SK-N-SH treated with all-trans-retinoic acid at 6 μM for 48 hours (cell line): ENCODE data around the gene USP36.

Experiments
- ATAC-seq: fragments of 200-7000 bp; cut with Tn5 transposase; 3 replicates; pipeline ENCODE4 v1.9.1; 2020; ENCODE audit warnings: mild to moderate bottlenecking, moderate library complexity
- ARNTL ChIP-seq: fragments of 450-650 bp; formaldehyde crosslinking; IDR thresholded peaks from 2 replicates; pipeline ENCODE4 v1.5.0; 2020; ENCODE audit warnings: low read depth, mild to moderate bottlenecking, moderate library complexity, borderline replicate concordance
- ESRRG ChIP-seq: fragments of 250-450 bp; sonication (Bioruptor Pico); IDR thresholded peaks from 2 replicates; pipeline ENCODE4 v1.6.1; 2021; ENCODE audit warnings: mild to moderate bottlenecking
- GLIS3 ChIP-seq: fragments of 250-450 bp; sonication (Bioruptor Pico); IDR thresholded peaks from 2 replicates; pipeline ENCODE4 v1.5.0; 2020; ENCODE audit warnings: mild to moderate bottlenecking, moderate library complexity
- ISL1 ChIP-seq: fragments of 250-450 bp; sonication (Bioruptor Pico); IDR thresholded peaks from 2 replicates; pipeline ENCODE4 v2.1.2; 2022; ENCODE audit warnings: mild to moderate bottlenecking, moderate library complexity
- OSR1 ChIP-seq: fragments of 250-450 bp; sonication (Bioruptor Pico); IDR thresholded peaks from 2 replicates; pipeline ENCODE4 v1.8.0; 2022; ENCODE audit warnings: moderate library complexity, mild to moderate bottlenecking, inconsistent platforms
- PATZ1 ChIP-seq: fragments of 250-450 bp; sonication (Bioruptor Pico); IDR thresholded peaks from 2 replicates; pipeline ENCODE4 v1.8.0; 2020; ENCODE audit warnings: mild to moderate bottlenecking, moderate library complexity, borderline replicate concordance
- POU6F1 ChIP-seq: fragments of 250-450 bp; sonication (Bioruptor Pico); IDR thresholded peaks from 2 replicates; pipeline ENCODE4 v1.8.0; 2021; ENCODE audit warnings: low read depth, mild to moderate bottlenecking, moderate library complexity, borderline replicate concordance
- PPARA ChIP-seq: fragments of 250-450 bp; sonication (Bioruptor Pico); IDR thresholded peaks from 2 replicates; pipeline ENCODE4 v1.5.0; 2020; ENCODE audit warnings: mild to moderate bottlenecking, borderline replicate concordance
- RARB ChIP-seq: fragments of 250-450 bp; sonication (Bioruptor Pico); IDR thresholded peaks from 2 replicates; pipeline ENCODE4 v1.8.0; 2021; ENCODE audit warnings: mild to moderate bottlenecking, moderate library complexity
- TCF4 ChIP-seq: fragments of 250-450 bp; sonication (Bioruptor Pico); IDR thresholded peaks from 2 replicates; pipeline ENCODE4 v1.8.0; 2021; ENCODE audit warnings: mild to moderate bottlenecking, moderate library complexity, borderline replicate concordance
- TOX ChIP-seq: fragments of 250-450 bp; sonication (Bioruptor Pico); IDR thresholded peaks from 2 replicates; pipeline ENCODE4 v1.8.0; 2021; ENCODE audit warnings: mild to moderate bottlenecking, moderate library complexity, borderline replicate concordance
- ZC3H10 ChIP-seq: fragments of 250-450 bp; sonication (Bioruptor Pico); IDR thresholded peaks from 2 replicates; pipeline ENCODE4 v1.5.1; 2021; ENCODE audit warnings: mild to moderate bottlenecking, moderate library complexity
- ZFP3 ChIP-seq: fragments of 250-450 bp; sonication (Bioruptor Pico); IDR thresholded peaks from 2 replicates; pipeline ENCODE4 v1.5.0; 2020; ENCODE audit warnings: mild to moderate bottlenecking, moderate library complexity
- ZFP30 ChIP-seq: fragments of 450-650 bp; formaldehyde crosslinking; IDR thresholded peaks from 2 replicates; pipeline ENCODE4 v1.5.0; 2022; ENCODE audit warnings: mild to moderate bottlenecking, moderate library complexity
- ZNF565 ChIP-seq: fragments of 450-650 bp; formaldehyde crosslinking; conservative IDR thresholded peaks from 2 replicates; pipeline ENCODE4 v1.5.0; 2020; ENCODE audit warnings: low read depth, mild to moderate bottlenecking, moderate library complexity
- ZNF70 ChIP-seq: fragments of 450-650 bp; formaldehyde crosslinking; IDR thresholded peaks from 2 replicates; pipeline ENCODE4 v1.5.0; 2020; ENCODE audit warnings: mild to moderate bottlenecking, moderate library complexity
- ZNF8 ChIP-seq: fragments of 450-650 bp; formaldehyde crosslinking; IDR thresholded peaks from 2 replicates; pipeline ENCODE4 v1.5.0; 2020; ENCODE audit warnings: mild to moderate bottlenecking, moderate library complexity
- TF ChIP-seq, protein P1 (sequence below): fragments of 250-450 bp; sonication (Bioruptor Pico); IDR thresholded peaks from 2 replicates; pipeline ENCODE4 v1.5.1; 2021; ENCODE audit warnings: mild to moderate bottlenecking, moderate library complexity

Gene USP36

DNA sequence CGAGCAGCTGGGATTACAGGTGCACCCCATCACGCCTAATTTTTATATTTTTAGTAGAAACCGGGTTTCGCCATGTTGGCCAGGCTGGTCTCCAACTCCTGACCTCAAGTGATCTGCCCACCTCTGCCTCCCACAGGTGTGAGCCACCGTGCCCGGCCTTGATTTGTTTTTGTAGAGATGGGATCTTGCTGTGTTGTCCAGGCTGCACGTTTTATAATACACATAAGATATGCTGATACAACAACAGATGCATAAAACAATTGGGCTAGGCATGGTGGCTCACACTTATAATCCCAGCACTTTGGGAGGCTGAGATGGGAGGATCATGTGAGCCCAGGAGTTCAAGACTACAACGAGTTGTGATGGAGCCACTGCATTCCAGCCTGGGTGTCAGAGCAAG is 6.0 kb downstream of the USP36 start:
- no peak for ATAC-seq
- TF ChIP-seq GLIS3: no peak
- no peak for TF ChIP-seq ZFP30 (CRISPR knock-in tag)
- TF ChIP-seq, protein P1, sequence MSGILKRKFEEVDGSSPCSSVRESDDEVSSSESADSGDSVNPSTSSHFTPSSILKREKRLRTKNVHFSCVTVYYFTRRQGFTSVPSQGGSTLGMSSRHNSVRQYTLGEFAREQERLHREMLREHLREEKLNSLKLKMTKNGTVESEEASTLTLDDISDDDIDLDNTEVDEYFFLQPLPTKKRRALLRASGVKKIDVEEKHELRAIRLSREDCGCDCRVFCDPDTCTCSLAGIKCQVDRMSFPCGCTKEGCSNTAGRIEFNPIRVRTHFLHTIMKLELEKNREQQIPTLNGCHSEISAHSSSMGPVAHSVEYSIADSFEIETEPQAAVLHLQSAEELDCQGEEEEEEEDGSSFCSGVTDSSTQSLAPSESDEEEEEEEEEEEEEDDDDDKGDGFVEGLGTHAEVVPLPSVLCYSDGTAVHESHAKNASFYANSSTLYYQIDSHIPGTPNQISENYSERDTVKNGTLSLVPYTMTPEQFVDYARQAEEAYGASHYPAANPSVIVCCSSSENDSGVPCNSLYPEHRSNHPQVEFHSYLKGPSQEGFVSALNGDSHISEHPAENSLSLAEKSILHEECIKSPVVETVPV (CRISPR knock-in tag): no peak
- TF ChIP-seq TOX (CRISPR knock-in tag): no peak
- TF ChIP-seq POU6F1 (CRISPR knock-in tag): no peak
- no peak for TF ChIP-seq ZNF565 (CRISPR knock-in tag)
- no peak for TF ChIP-seq RARB (CRISPR knock-in tag)
- TF ChIP-seq OSR1: no peak

DNA sequence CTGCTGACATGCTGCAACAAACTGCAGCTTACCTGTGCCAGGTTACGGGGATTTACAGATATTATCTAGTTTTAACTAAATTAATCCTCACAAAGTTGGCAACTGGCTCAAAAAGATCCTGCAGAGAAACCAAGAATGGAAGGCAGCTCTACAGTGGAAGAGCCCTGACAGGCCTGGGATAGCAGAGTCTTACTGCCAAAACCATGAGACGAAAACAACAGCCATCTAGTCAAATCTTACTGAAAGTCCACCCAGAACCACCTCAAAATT is 8.1 kb downstream of the USP36 start:
- TF ChIP-seq ISL1: no peak
- no peak for ATAC-seq

DNA sequence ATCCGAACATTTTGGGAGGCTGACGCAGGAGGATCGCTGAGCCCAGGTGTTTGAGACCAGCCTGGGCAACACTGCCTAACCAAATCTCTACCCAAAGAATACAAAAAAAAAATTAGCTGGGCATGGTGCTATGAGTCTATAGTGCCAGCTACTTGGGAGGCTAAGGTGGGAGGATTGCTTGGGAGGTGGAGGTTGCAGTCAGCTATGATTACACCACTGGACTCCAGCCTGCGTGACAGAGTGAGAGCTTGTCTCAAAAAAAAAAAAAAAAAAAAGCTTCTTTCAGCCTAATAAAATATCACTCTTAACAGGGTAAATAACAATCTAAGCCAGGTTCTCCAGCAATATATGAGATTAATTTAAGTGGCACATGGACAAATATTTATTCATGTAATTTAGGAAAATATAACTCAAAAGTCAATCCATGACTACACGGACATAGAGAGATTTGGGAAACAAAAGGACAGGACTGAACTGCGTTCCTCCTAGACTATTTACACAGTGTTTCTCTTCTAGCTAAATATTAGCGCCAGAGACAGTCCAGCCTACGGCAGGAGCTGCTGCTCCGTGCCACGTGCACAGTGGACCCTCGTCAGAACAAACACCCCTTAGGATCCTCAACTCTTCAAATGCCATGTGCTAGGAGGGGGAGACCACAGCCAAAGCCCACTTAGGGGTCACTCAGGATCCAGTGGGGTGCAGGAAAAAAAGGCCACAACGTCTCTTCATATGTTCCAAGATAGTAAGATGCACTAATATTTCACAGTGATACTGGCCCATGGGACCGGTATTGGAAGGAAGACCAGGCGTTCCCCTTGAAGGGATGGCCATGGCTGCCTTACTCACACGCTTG is 8.7 kb downstream of the USP36 start:
- ATAC-seq: no peak
- TF ChIP-seq ISL1 (no peak), POU6F1 (CRISPR knock-in tag) (no peak), TCF4 (CRISPR knock-in tag) (no peak), ZFP30 (CRISPR knock-in tag) (no peak), ZC3H10 (no peak), ZNF70 (no peak), RARB (CRISPR knock-in tag) (no peak), TOX (CRISPR knock-in tag) (no peak), OSR1 (no peak), ZNF8 (CRISPR knock-in tag) (no peak), PPARA (CRISPR knock-in tag) (no peak), ZFP3 (no peak), ESRRG (CRISPR knock-in tag) (no peak), ZNF565 (CRISPR knock-in tag) (no peak)
- TF ChIP-seq, protein P1 (CRISPR knock-in tag): no peak

DNA sequence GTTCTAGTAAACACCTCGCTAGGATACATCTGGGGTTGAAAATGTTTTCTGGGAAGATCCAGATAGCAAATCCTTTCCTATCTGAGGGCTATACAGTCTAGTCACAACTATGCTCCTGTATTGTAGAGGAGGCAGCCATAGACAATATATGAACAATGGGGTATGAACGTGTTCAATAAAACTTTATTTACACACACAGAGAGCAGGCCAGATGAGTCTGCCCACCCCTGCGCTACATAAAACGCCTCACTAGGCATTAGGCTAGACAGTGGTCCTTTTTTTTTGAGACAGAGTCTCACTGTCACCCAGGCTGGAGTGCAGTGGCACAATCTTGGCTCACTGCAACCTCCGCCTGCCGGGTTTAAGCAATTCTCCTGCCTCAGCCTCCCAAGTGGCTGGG is 11.1 kb downstream of the USP36 start:
- ATAC-seq: no peak
- no peak for TF ChIP-seq POU6F1 (CRISPR knock-in tag)
- no peak for TF ChIP-seq GLIS3
- TF ChIP-seq ISL1: no peak
- TF ChIP-seq PATZ1 (CRISPR knock-in tag): no peak
- no peak for TF ChIP-seq ARNTL (CRISPR knock-in tag)
- TF ChIP-seq ZC3H10: no peak
- no peak for TF ChIP-seq RARB (CRISPR knock-in tag)
- TF ChIP-seq ZNF565 (CRISPR knock-in tag): no peak
- TF ChIP-seq TCF4 (CRISPR knock-in tag): no peak
